ENCODE data around the gene SMYD2. TPM values are rescaled to one million over a fixed set of nuclear protein-coding genes. Genes with fewer than 3 reads are reported as not detected.

Gene SMYD2
- total RNA-seq, 2 donors from 2014 or later, result 6.2 to 89.5 TPM

- TF ChIP-seq, protein P1, sequence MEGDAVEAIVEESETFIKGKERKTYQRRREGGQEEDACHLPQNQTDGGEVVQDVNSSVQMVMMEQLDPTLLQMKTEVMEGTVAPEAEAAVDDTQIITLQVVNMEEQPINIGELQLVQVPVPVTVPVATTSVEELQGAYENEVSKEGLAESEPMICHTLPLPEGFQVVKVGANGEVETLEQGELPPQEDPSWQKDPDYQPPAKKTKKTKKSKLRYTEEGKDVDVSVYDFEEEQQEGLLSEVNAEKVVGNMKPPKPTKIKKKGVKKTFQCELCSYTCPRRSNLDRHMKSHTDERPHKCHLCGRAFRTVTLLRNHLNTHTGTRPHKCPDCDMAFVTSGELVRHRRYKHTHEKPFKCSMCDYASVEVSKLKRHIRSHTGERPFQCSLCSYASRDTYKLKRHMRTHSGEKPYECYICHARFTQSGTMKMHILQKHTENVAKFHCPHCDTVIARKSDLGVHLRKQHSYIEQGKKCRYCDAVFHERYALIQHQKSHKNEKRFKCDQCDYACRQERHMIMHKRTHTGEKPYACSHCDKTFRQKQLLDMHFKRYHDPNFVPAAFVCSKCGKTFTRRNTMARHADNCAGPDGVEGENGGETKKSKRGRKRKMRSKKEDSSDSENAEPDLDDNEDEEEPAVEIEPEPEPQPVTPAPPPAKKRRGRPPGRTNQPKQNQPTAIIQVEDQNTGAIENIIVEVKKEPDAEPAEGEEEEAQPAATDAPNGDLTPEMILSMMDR (IDR thresholded peaks at IDR 0.05), result no peak
- Histone ChIP-seq H3K36me3 (no peaks in the 10 kb centered on the region), H3K27me3 (no peaks in the 10 kb centered on the region), H3K4me1 (peaks cover 0 to 7% of the 10 kb centered on the region in 2 donors), H3K27ac (no peak overlapping the region), H3K4me3 (no peak overlapping the region), H3K9me3 (no peaks in the 10 kb centered on the region)
- no peak for DNase-seq (ENCODE audit: low spot score)
Measured at GRCh38 chr1:214372092-214372491, 91.1 kb downstream of the SMYD2 start.

DNA sequence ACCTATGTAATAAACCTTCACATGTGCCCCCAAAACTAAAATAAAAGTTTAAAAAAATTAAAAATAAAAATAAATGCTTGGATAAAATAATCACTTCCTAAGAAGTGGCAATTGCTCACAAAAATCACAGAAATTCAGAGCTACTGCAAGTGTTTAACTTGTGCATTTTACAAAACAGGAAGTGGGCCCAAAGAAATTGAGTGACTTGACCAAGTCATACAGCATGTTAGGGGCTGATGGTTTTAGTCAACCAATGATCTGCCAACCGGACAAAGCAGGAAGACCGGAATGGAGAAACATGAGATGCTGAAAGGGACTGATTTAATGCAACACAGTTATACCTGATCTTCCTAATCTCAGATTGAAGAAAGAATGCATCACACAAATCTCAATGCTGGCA is 96.5 kb downstream of the SMYD2 start:
- no peak overlapping the region for H3K27ac ChIP-seq

DNA sequence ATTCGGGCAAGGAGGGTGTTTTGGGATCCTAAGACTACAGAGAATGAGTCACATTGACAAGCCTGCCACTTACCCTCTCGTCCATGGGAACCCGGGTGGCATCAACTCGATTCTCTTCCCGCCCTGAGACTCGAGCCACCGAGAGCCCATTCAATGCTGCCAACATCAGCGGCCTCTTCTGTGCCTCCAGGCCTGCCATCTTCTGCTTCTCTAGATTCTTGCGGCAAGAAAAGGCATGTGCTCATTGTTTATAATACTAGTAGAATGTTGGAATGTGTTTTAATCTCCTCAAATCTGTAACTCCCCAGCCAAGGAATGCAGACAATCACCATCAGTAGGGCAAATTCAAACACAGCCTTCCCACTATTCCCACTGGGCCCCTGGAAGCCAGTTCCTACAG is 96.9 kb downstream of the SMYD2 start:
- Histone ChIP-seq H3K36me3 (peaks cover 2% of the 10 kb centered on the region), H3K4me1 (no peaks in the 10 kb centered on the region), H3K4me3 (no peak overlapping the region), H3K27me3 (no peaks in the 10 kb centered on the region), H3K27ac (no peak overlapping the region), H3K9me3 (no peaks in the 10 kb centered on the region)
- TF ChIP-seq, protein P1 (IDR thresholded peaks at IDR 0.05), result no peak
- DNase-seq (ENCODE audit: low spot score), result no peak

More for the DNA sequence above, 96.5 kb downstream of the SMYD2 start:
- H3K4me1 ChIP-seq, result peaks cover 0 to 2% of the 10 kb centered on the region in 2 donors
- H3K4me3 ChIP-seq, result no peak overlapping the region
- no peaks in the 10 kb centered on the region for H3K9me3 ChIP-seq
- H3K36me3 ChIP-seq, result no peaks in the 10 kb centered on the region
- no peak for DNase-seq (ENCODE audit: low spot score)
- TF ChIP-seq, protein P1 (IDR thresholded peaks at IDR 0.05), result no peak
- H3K27me3 ChIP-seq, result no peaks in the 10 kb centered on the region

GRCh38 chr1:214378492-214378891 is 97.5 kb downstream of the SMYD2 start:
- TF ChIP-seq, protein P1 (IDR thresholded peaks at IDR 0.05), result no peak
- Histone ChIP-seq H3K4me1 (no peaks in the 10 kb centered on the region), H3K4me3 (no peak overlapping the region), H3K36me3 (peaks cover 8% of the 10 kb centered on the region), H3K27ac (no peak overlapping the region), H3K27me3 (no peaks in the 10 kb centered on the region), H3K9me3 (no peaks in the 10 kb centered on the region)
- DNase-seq (ENCODE audit: low spot score), result no peak

- Histone ChIP-seq H3K36me3 (peaks cover 14% of the 10 kb centered on the region), H3K9me3 (no peaks in the 10 kb centered on the region), H3K27me3 (no peaks in the 10 kb centered on the region), H3K4me3 (no peak overlapping the region), H3K4me1 (no peaks in the 10 kb centered on the region), H3K27ac (no peak overlapping the region)
- TF ChIP-seq, protein P1 (IDR thresholded peaks at IDR 0.05), result no peak
- DNase-seq (ENCODE audit: low spot score), result no peak
Measured at GRCh38 chr1:214379236-214379970, 98.4 kb downstream of the SMYD2 start.

- Histone ChIP-seq H3K4me1 (no peaks in the 10 kb centered on the region), H3K36me3 (peaks cover 14% of the 10 kb centered on the region), H3K27ac (no peak overlapping the region), H3K9me3 (no peaks in the 10 kb centered on the region), H3K27me3 (no peaks in the 10 kb centered on the region), H3K4me3 (no peak overlapping the region)
- DNase-seq (ENCODE audit: low spot score), result no peak
- TF ChIP-seq, protein P1 (IDR thresholded peaks at IDR 0.05), result no peak
Measured at GRCh38 chr1:214380396-214380795, 99.4 kb downstream of the SMYD2 start.

Measured in right atrium auricular region (tissue), 2 donors.